HG03439 (cell line): Measurements from ENCODE around the gene CADPS2.

Source experiments
- ATAC-seq: cut with Tn5 transposase; IDR thresholded peaks from one replicate; pipeline ENCODE4 v1.9.1; 2021; ENCODE audit warnings: mild to moderate bottlenecking, moderate library complexity; ENCODE audit not compliant: unreplicated experiment

CADPS2 gene

DNA sequence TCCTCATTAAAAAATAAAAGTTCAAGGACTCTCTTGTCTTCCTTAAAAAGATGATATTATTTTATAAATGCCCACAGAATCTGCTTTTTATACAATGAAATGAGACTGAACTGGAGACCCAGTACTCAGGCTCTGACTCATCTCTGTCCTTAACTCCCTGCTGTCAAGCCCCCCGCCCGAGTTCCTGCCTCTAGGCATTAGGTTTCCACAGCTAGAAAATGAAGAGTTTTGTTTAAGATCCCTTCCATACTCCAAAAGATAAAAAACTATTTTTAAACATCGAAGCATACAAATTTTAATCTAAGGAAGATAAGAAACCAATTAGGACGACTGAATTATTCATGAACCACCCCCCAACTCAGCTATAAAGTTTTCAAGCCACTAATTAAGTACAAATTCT, 484.0 kb downstream of the CADPS2 start:
- ATAC-seq = no peak

- no peak for ATAC-seq
Observed at GRCh38 chr7:122397381-122397780, 488.9 kb downstream of the CADPS2 start.

GRCh38 chr7:122394512-122394911, 491.7 kb downstream of the CADPS2 start:
- no peak for ATAC-seq

GRCh38 chr7:122384528-122384927, 501.7 kb downstream of the CADPS2 start:
- no peak for ATAC-seq

GRCh38 chr7:122383934-122384333, 502.3 kb downstream of the CADPS2 start:
- peak; percentile 90 for ATAC-seq

GRCh38 chr7:122380992-122381391, 505.3 kb downstream of the CADPS2 start:
- no peak for ATAC-seq

GRCh38 chr7:122379491-122379890, 506.8 kb downstream of the CADPS2 start:
- ATAC-seq = no peak

DNA sequence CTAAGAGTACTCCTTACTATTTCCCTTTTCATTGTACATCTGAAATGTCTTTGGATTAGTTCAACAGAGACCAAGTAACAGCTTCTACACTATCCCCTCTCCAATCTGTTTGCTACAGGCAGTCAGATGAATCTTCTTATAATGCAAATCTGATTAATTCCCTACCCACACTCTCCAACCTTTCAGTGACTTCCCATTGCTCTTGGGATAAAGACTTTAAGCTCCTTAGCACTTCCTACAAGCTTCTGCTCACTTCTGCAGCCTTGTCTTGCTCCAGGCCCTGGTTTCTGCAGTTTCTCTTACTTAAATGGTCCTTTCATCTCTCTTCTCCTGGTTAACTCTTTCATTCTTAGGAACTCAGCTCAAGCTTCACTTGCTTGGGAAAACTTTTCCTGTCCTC, 516.5 kb downstream of the CADPS2 start:
- ATAC-seq = no peak

GRCh38 chr7:122364761-122365280, 521.4 kb downstream of the CADPS2 start:
- no peak for ATAC-seq

DNA sequence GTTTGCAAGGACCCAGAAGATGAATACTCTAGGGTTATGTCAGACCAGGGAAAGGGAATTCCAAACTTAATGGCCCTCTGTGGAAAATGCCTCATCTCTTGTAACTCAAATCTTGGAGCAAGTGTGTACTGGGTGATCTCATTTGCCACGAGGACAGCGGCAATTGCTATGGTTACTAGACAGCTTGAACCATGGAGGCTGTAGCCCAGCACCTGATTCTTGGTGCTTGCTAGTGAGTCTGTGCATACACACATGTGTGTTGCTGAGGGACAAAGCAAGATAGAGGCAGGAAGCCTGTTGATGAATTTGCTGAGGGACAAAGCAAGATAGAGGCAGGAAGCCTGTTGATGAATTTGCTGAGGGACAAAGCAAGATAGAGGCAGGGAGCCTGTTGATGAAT, 523.1 kb downstream of the CADPS2 start:
- no peak for ATAC-seq

DNA sequence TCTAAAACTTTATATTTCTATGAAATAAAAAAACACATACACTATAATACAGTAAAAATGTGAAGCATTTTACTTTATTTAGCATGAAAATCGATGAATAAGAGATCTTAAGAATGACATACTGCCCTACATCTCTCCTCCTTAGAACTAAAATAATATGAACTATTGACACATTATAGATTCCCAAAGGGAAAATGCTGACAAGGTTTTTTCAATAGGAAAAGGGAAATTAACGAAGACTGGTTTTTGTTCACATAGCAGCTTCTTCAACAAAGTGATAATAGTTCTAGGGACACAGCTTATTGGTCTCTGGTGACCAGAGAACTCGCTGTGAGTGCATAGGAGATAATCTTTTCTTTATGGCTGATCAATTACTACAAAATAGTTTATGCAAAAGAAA, 523.8 kb downstream of the CADPS2 start:
- ATAC-seq = no peak

DNA sequence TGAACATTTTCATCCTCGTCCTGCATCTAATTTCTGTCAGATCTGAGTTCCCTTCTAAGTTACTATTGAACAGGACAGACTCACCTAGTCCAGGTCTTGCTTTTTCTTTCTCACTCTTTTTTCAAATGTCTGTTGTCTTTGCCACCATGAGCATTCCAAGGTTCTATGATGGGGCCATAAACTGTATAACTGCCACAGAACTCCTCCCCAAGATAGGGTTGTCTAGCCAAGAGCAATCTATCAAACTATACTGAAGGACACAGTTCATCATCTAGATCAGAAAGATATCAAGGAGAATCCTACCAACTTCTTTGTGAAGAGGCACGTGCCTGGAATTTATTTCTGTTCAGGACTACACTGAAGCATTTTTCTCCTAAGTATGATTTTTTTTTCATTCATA, 531.6 kb downstream of the CADPS2 start:
- no peak for ATAC-seq

- no peak for ATAC-seq
Observed at GRCh38 chr7:122352454-122352853, 533.8 kb downstream of the CADPS2 start.

GRCh38 chr7:122350701-122351100, 535.6 kb downstream of the CADPS2 start:
- ATAC-seq = no peak

DNA sequence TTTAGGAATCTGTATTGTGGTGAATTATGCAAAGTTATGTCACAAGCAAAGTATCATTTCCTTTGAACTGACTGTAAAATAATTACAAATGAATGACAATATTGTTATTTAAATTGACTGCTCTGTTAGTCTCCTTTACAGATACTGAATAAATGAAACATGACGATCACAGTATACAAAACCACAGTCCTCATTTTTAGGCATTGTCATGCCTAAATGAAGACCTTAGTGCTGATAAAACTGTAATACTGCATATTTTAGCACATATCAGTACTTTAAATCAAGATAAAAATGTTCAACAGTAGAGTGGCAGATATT, 542.0 kb downstream of the CADPS2 start:
- no peak for ATAC-seq

GRCh38 chr7:122343601-122344302, 542.5 kb downstream of the CADPS2 start:
- no peak for ATAC-seq

- ATAC-seq = no peak
Observed at GRCh38 chr7:122340427-122340826, 545.8 kb downstream of the CADPS2 start.

DNA sequence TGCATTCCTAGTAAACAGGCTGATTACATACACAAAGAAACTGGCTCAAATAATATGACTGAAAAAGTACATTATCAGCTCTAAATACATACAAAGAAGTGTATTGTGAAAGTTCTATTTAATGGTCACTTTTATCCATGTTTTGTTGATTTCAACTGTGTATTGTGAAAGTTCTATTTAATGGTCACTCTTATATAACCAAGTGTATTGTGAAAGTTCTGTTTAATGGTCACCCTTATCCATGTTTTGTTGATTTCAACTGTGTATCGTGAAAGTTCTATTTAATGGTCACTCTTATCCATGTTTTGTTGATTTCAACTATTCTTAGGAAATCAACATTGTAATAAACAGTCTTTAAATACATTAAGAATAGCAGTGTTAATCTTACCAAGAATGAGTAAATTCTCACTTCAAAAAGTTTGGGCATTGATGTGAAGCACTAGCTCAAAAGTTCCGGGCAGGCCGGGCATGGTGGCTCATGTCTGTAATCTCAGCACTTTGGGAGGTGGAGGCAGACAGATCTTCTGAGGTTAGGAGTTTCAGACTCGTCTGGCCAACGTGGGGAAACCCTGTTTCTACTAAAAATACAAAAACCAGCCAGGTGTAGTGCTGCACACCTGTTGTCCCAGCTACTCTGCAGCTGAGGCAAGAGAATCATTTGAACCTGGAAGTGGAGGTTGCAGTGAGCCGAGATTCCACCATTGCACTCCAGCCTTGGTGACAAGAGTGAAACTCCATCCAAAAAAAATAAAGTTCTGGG, 546.9 kb downstream of the CADPS2 start:
- no peak for ATAC-seq

DNA sequence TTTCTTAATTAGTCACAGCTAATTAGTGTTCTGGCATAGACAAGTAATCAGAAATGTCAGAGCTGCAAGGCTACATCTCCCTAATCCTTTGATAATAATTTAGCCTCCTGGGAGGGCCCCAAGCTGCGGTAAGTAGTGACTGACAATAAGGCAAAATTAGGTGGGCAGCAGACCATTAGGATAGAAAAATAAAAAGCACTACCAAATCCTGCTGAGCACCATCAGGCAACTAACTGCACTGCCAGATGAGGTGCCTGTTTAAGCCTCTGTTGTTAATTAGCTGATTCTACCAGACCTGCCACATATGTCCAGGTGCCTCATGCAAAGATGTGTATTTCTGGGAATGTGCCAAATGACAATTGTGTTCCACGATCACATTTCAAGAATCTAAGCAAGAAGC, 549.2 kb downstream of the CADPS2 start:
- no peak for ATAC-seq

GRCh38 chr7:122329145-122329802, 557.0 kb downstream of the CADPS2 start:
- no peak for ATAC-seq

DNA sequence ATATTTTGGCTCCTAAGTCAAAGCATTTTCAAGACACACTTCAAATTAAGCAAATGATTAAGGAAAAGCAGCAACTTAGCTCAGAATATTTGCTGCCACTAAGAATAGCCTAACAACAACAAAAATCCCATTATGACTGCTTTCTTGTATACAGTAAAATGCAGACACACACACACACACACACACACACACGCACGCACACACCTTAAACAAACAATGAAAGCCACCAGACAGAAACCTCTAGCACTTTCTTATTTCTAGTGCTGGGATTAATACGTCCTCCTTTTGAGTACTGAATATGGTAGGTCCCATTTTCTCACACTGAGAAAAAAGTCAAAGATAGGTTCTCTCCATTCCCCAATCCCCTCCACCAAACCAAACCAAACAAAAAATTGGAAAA, 558.3 kb downstream of the CADPS2 start:
- no peak for ATAC-seq
